Measurements from ENCODE around the gene R3HDM2. TPM values are rescaled to one million over a fixed set of nuclear protein-coding genes. Genes with fewer than 3 reads are reported as not detected.

The R3HDM2 gene
- total and polyA plus RNA-seq, 2 of the 13 experiments (the other 11 are each of a cell fraction or from before 2014, with no cell fraction given): 11.1 to 23.5 TPM

GRCh38 chr12:57459055-57459749 lies 28.4 kb upstream of the R3HDM2 start (continued):
- TF ChIP-seq, protein P1, sequence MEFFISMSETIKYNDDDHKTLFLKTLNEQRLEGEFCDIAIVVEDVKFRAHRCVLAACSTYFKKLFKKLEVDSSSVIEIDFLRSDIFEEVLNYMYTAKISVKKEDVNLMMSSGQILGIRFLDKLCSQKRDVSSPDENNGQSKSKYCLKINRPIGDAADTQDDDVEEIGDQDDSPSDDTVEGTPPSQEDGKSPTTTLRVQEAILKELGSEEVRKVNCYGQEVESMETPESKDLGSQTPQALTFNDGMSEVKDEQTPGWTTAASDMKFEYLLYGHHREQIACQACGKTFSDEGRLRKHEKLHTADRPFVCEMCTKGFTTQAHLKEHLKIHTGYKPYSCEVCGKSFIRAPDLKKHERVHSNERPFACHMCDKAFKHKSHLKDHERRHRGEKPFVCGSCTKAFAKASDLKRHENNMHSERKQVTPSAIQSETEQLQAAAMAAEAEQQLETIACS (CRISPR knock-in tag; IDR thresholded peaks at IDR 0.05): no peak
- TF ChIP-seq ZNF136 (CRISPR knock-in tag; IDR thresholded peaks at IDR 0.05; ENCODE audit: low read depth): no peak
- no peak for TF ChIP-seq ZNF441 (CRISPR knock-in tag; IDR thresholded peaks at IDR 0.05; ENCODE audit: borderline replicate concordance)
- peak; percentile 72; the same call in 1 of the 2 replicates for TF ChIP-seq ZNF784 (CRISPR knock-in tag; IDR thresholded peaks at IDR 0.05; ENCODE audit: borderline replicate concordance)
- 0 out of 2 replicates have a peak, but pooled peaks have one; percentile 20 for TF ChIP-seq PHF20 (CRISPR knock-in tag; IDR thresholded peaks at IDR 0.05)
- no peak for TF ChIP-seq SMAD9 (CRISPR knock-in tag; IDR thresholded peaks at IDR 0.05)
- peak; percentile 25; the same call in 1 of the 2 replicates for TF ChIP-seq HDAC2 (CRISPR knock-in tag; IDR thresholded peaks at IDR 0.05)
- TF ChIP-seq STAT5B (CRISPR knock-in tag; IDR thresholded peaks at IDR 0.05): no peak
- no peak for TF ChIP-seq ZNF749 (CRISPR knock-in tag; IDR thresholded peaks at IDR 0.05; ENCODE audit: borderline replicate concordance)
- no peak for TF ChIP-seq ZNF569 (CRISPR knock-in tag; IDR thresholded peaks at IDR 0.05; ENCODE audit: borderline replicate concordance)
- TF ChIP-seq RELA (CRISPR knock-in tag; IDR thresholded peaks at IDR 0.05): no peak
- TF ChIP-seq ZMYM3 (CRISPR knock-in tag; IDR thresholded peaks at IDR 0.05): peak; percentile 68; the same call in 1 of the 2 replicates
- no peak for TF ChIP-seq SNAPC2 (CRISPR knock-in tag; IDR thresholded peaks at IDR 0.05)
- peak; percentile 53; the same call in 1 of the 3 replicates for TF ChIP-seq MXI1 (IDR thresholded peaks at IDR 0.05; ENCODE audit: borderline replicate concordance, low read depth, low read length)
- no peak for TF ChIP-seq ZNF337 (CRISPR knock-in tag; IDR thresholded peaks at IDR 0.05; ENCODE audit: borderline replicate concordance, low read depth)
- no peak for TF ChIP-seq ZNF256 (CRISPR knock-in tag; conservative IDR thresholded peaks at IDR 0.05)
- no peak for TF ChIP-seq ZNF570 (CRISPR knock-in tag; IDR thresholded peaks at IDR 0.05; ENCODE audit: borderline replicate concordance)
- TF ChIP-seq ZNF7 (CRISPR knock-in tag; IDR thresholded peaks at IDR 0.05): no peak
- peak; percentile 22; the same call in 1 of the 2 replicates for TF ChIP-seq CBX5 (CRISPR knock-in tag; IDR thresholded peaks at IDR 0.05; ENCODE audit: borderline replicate concordance)
- TF ChIP-seq ELK4 (CRISPR knock-in tag; IDR thresholded peaks at IDR 0.05; ENCODE audit: borderline replicate concordance): no peak
- TF ChIP-seq ATM (IDR thresholded peaks at IDR 0.05; ENCODE audit: borderline replicate concordance): no peak
- TF ChIP-seq ZZZ3 (CRISPR knock-in tag; IDR thresholded peaks at IDR 0.05; ENCODE audit: borderline replicate concordance): no peak
- no peak for TF ChIP-seq GATAD1 (CRISPR knock-in tag; IDR thresholded peaks at IDR 0.05)
- TF ChIP-seq ZBTB20 (CRISPR knock-in tag; IDR thresholded peaks at IDR 0.05; ENCODE audit: borderline replicate concordance, low read depth): no peak
- TF ChIP-seq ZMAT3 (CRISPR knock-in tag; conservative IDR thresholded peaks at IDR 0.05): no peak
- TF ChIP-seq MLX (CRISPR knock-in tag; IDR thresholded peaks at IDR 0.05): no peak
